Lower leg skin (tissue), 4 donors: ENCODE data around the gene SRGAP1. TPM values are rescaled to one million over a fixed set of nuclear protein-coding genes. Genes with fewer than 3 reads are reported as not detected.

Experiments used
- DNase-seq, 2 donors: peaks; one replicate each; pipeline ENCODE4 v3.0.0-alpha.2; 2019; ENCODE audit warnings: low spot score in 2 of 2
- H3K4me3 ChIP-seq: fragments of 200-600 bp; sonication (generic); 2 replicates; pipeline ENCODE4 v1.5.1; 2017; ENCODE audit warnings: mild to moderate bottlenecking, low read depth; ENCODE audit not compliant: poor library complexity, severe bottlenecking
- CTCF ChIP-seq, 3 donors: fragments of 450-650 bp; IDR thresholded peaks; one replicate each; pipeline ENCODE4 v1.5.1; 2016; ENCODE audit warnings: antibody characterized with exemption in 3 of 3, mild to moderate bottlenecking in 3 of 3, moderate library complexity in 2 of 3
- POLR2A ChIP-seq, 2 donors: fragments of 450-650 bp; IDR thresholded peaks; one replicate each; pipeline ENCODE4 v1.6.1; 2016 to 2017; ENCODE audit warnings: antibody characterized with exemption in 2 of 2, mild to moderate bottlenecking in 1 of 2, moderate library complexity in 1 of 2
- WGBS, 2 donors: methylation state at CpG; one replicate each; pipeline ENCODE4 v1.1.5; 2018; 5-methylcytosine and 5-hydroxymethylcytosine counted together
- intact Hi-C: fragments of 100-400 bp; cut with DNase I; formaldehyde crosslinking; loops from one replicate; pipeline ENCODE4 v1.15.0; 2023; ENCODE audit warnings: low total_unique reads
- total RNA-seq, 4 donors: library from RNA; depleted of rRNA; stranded (reverse); fragments of >200 nt; gene quantifications; one replicate each; pipeline ENCODE4 v1.1.0, GENCODE V29; 2016

Gene SRGAP1
- total RNA-seq, 4 donors from 2014 or later, result 1.3 to 6.0 (median 1.7) TPM

GRCh38 chr12:63922474-63922873 lies 78.0 kb downstream of the SRGAP1 start:
- no peak for DNase-seq
- TF ChIP-seq POLR2A (IDR thresholded peaks at IDR 0.05) (no peak), CTCF (IDR thresholded peaks at IDR 0.05) (no peak)
- no peak overlapping the region for H3K4me3 ChIP-seq
- 80 to 100% methylated on average over 1 of the region's 1 CpG for WGBS, 2 donors
- intact Hi-C loops, result no loop called here

GRCh38 chr12:63924781-63925180 lies 80.3 kb downstream of the SRGAP1 start:
- intact Hi-C loops, result no loop called here
- no peak overlapping the region for H3K4me3 ChIP-seq
- 45 to 59% methylated on average over 1 of the region's 1 CpG for whole genome bisulfite sequencing, 2 donors
- TF ChIP-seq POLR2A (IDR thresholded peaks at IDR 0.05), result no peak
- no peak for TF ChIP-seq CTCF (IDR thresholded peaks at IDR 0.05)
- no peak for DNase-seq

GRCh38 chr12:63927511-63927910 lies 83.0 kb downstream of the SRGAP1 start:
- WGBS, 2 donors, result 90 to 91% methylated on average over 2 of the region's 2 CpGs
- intact Hi-C loops, result no loop called here
- DNase-seq, result no peak
- TF ChIP-seq POLR2A (IDR thresholded peaks at IDR 0.05) (no peak), CTCF (IDR thresholded peaks at IDR 0.05) (no peak)
- no peak overlapping the region for H3K4me3 ChIP-seq

- WGBS, 2 donors, result 95 to 96% methylated on average over 2 of the region's 2 CpGs
- TF ChIP-seq POLR2A (IDR thresholded peaks at IDR 0.05), result no peak
- no peak for TF ChIP-seq CTCF (IDR thresholded peaks at IDR 0.05)
- H3K4me3 ChIP-seq, result no peak overlapping the region
- intact Hi-C loops, result no loop called here
- no peak for DNase-seq
Observed at GRCh38 chr12:63928305-63928704, 83.8 kb downstream of the SRGAP1 start.

- no peak for DNase-seq
- TF ChIP-seq CTCF (IDR thresholded peaks at IDR 0.05), result no peak
- TF ChIP-seq POLR2A (IDR thresholded peaks at IDR 0.05), result no peak
- intact Hi-C loops, result no loop called here
- WGBS, 2 donors, result 73 to 74% methylated on average over 3 of the region's 3 CpGs
- no peak overlapping the region for H3K4me3 ChIP-seq
Observed at GRCh38 chr12:63929426-63929825, 84.9 kb downstream of the SRGAP1 start.

- intact Hi-C loops, result no loop called here
- H3K4me3 ChIP-seq, result no peak overlapping the region
- WGBS, 2 donors, result 55 to 65% methylated on average over 3 of the region's 3 CpGs
- no peak for TF ChIP-seq POLR2A (IDR thresholded peaks at IDR 0.05)
- no peak for TF ChIP-seq CTCF (IDR thresholded peaks at IDR 0.05)
- DNase-seq, result no peak
Observed at GRCh38 chr12:63930971-63931370, 86.5 kb downstream of the SRGAP1 start.
